Endothelial cell of umbilical vein (primary cell): Measurements from ENCODE around the gene STOM. TPM values are rescaled to one million over a fixed set of nuclear protein-coding genes. Genes with fewer than 3 reads are reported as not detected.
A peak's percentile ranks its signal among the peaks of the same experiment; 100 is the strongest.

Experiments used
- BruUV-seq: library from RNA; stranded (reverse); fragments of 400-500 nt; replicated peaks from 2 replicates; lab custom pipeline; 2021; lab: Mats Ljungman, UMichigan
- CTCF ChIA-PET: fragments of 300-600, 350-600 bp; sonication (Branson Sonifier 250); formaldehyde crosslinking; loops from one replicate; lab custom pipeline; 2021; ENCODE audit warnings: antibody characterized with exemption, inconsistent platforms; lab: Charles Lee
- POLR2A ChIA-PET: fragments of 300-600, 350-600 bp; sonication (Branson Sonifier 250); formaldehyde crosslinking; loops from one replicate; lab custom pipeline; 2021; ENCODE audit warnings: antibody characterized with exemption, inconsistent platforms; lab: Charles Lee
- DNase-seq: peaks from one replicate; pipeline ENCODE4 v3.0.0-alpha.2; 2011; ENCODE audit warnings: low read depth, low spot score
- FAIRE-seq: peaks from 2 replicates; lab custom pipeline; 2011; peaks lifted over from hg19 to GRCh38; lab: Jason Lieb, UNC
- H2AFZ ChIP-seq: 2 replicates; pipeline ENCODE4 v1.6.0; 2012; ENCODE audit warnings: low read depth, low read length, control low read depth, inconsistent platforms
- H3K27ac ChIP-seq: 2 replicates; pipeline ENCODE4 v1.5.1; 2011; ENCODE audit warnings: low read depth, mild to moderate bottlenecking, control low read depth, low read length, moderate library complexity; ENCODE audit not compliant: insufficient read depth
- H3K27me3 ChIP-seq, 2 experiments: 2 replicates each; pipeline versions ENCODE4 v1.6.0 to v1.6.1; 2011; ENCODE audit warnings: low read length in 2 of 2, mixed read lengths in 1 of 2; ENCODE audit not compliant: control insufficient read depth in 2 of 2, insufficient read depth in 2 of 2
- H3K36me3 ChIP-seq, 2 experiments: 2 replicates in 1 of 2; 3 replicates in 1 of 2; pipeline ENCODE4 v1.5.1; 2011; ENCODE audit warnings: low read length in 2 of 2, mild to moderate bottlenecking in 1 of 2, moderate library complexity in 1 of 2; ENCODE audit not compliant: control insufficient read depth in 2 of 2, insufficient read depth in 2 of 2; ENCODE audit errors: extremely low read depth in 1 of 2
- H3K4me1 ChIP-seq: 3 replicates; pipeline ENCODE4 v1.5.1; 2011; ENCODE audit warnings: mild to moderate bottlenecking, low read length; ENCODE audit not compliant: control insufficient read depth, insufficient read depth; ENCODE audit errors: extremely low read depth
- H3K4me2 ChIP-seq: 2 replicates; pipeline ENCODE4 v1.6.1; 2011; ENCODE audit warnings: low read length, control low read depth, mixed read lengths; ENCODE audit not compliant: insufficient read depth
- H3K4me3 ChIP-seq, 3 experiments: fragments of 200-600 bp in 1 of 3; sonication (generic), shearing (Covaris generic) in 1 of 3; replicated peaks in 1 of 3; 2 replicates each; pipeline ENCODE4 v1.5.1; 2011 to 2016; ENCODE audit warnings: control low read depth in 3 of 3, low read length in 3 of 3, mild to moderate bottlenecking in 2 of 3, inconsistent platforms in 1 of 3, low read depth in 1 of 3, moderate library complexity in 1 of 3; ENCODE audit not compliant: insufficient read depth in 1 of 3
- H3K79me2 ChIP-seq: 2 replicates; pipeline ENCODE4 v1.6.0; 2012; ENCODE audit warnings: low read length, inconsistent platforms; ENCODE audit not compliant: control insufficient read depth, insufficient read depth
- H3K9ac ChIP-seq: replicated peaks from 2 replicates; pipeline ENCODE3; 2011; ENCODE audit warnings: low read length, control low read depth; ENCODE audit not compliant: insufficient read depth; ENCODE audit errors: extremely low read depth
- H3K9me1 ChIP-seq: replicated peaks from 3 replicates; pipeline ENCODE4 v1.6.0; 2011; ENCODE audit warnings: mild to moderate bottlenecking, low read length; ENCODE audit not compliant: control insufficient read depth, insufficient read depth; ENCODE audit errors: extremely low read depth
- H3K9me3 ChIP-seq: replicated peaks from 2 replicates; pipeline ENCODE4 v1.5.1; 2012; ENCODE audit warnings: low read length, inconsistent platforms; ENCODE audit not compliant: control insufficient read depth, insufficient read depth
- H4K20me1 ChIP-seq: replicated peaks from 2 replicates; pipeline ENCODE3; 2011; ENCODE audit warnings: mild to moderate bottlenecking, low read length; ENCODE audit not compliant: control insufficient read depth, insufficient read depth; ENCODE audit errors: extremely low read depth
- CTCF ChIP-seq, 2 donors: IDR thresholded peaks; 1 replicate in 1 of 2; 2 replicates in 1 of 2; pipeline ENCODE4 v1.5.1; 2011; ENCODE audit warnings: low read length in 2 of 2, mild to moderate bottlenecking in 2 of 2, moderate library complexity in 2 of 2, control low read depth in 1 of 2, inconsistent platforms in 1 of 2, low read depth in 1 of 2; ENCODE audit not compliant: insufficient read depth in 1 of 2; ENCODE audit errors: extremely low read depth in 1 of 2
- MYC ChIP-seq: IDR thresholded peaks from one replicate; pipeline ENCODE4 v1.6.1; 2011; ENCODE audit warnings: mild to moderate bottlenecking, low read depth, low read length
- POLR2A ChIP-seq: IDR thresholded peaks from 2 replicates; pipeline ENCODE4 v1.6.1; 2012; ENCODE audit warnings: low read depth, mild to moderate bottlenecking, control low read depth, low read length
- dilution Hi-C: fragments of 300-500 bp; cut with MboI; formaldehyde crosslinking; loops from one replicate; pipeline ENCODE4 v1.15.0; 2019; ENCODE audit warnings: low sequenced_read_pairs; ENCODE audit not compliant: extremely low pct_ligation_motif_present
- intact Hi-C: fragments of 100-400 bp; cut with micrococcal nuclease; formaldehyde crosslinking; loops from one replicate; pipeline ENCODE4 v1.10.0; 2022
- polyA plus RNA-seq, 4 experiments: library from polyadenylated mRNA; depleted of rRNA in 3 of 4; stranded (reverse) in 3 of 4; unstranded in 1 of 4; fragments of >200 nt; gene quantifications; 2 replicates each; pipeline versions ENCODE4 v1.2.1 to v1.2.3, GENCODE V29; 2011 to 2012; ENCODE audit warnings: missing spikeins in 1 of 4
- total RNA-seq: library from RNA; stranded (reverse); gene quantifications from 2 replicates; pipeline ENCODE4 v1.2.3, GENCODE V29; 2021

Gene STOM
- total and polyA plus RNA-seq, 2 donors (not counting 3 experiments of a cell fraction or from before 2014, with no cell fraction given): 153 to 170 TPM

GRCh38 chr9:121380846-121381245, 10.8 kb upstream of the STOM start:
- H3K9ac ChIP-seq: no peak overlapping the region
- TF ChIP-seq MYC: no peak
- TF ChIP-seq POLR2A: no peak
- H3K4me1 ChIP-seq: no peaks in the 10 kb centered on the region
- no peak overlapping the region for H3K27ac ChIP-seq
- H3K9me3 ChIP-seq: no peaks in the 10 kb centered on the region
- no peak overlapping the region for H3K4me2 ChIP-seq
- ChIA-PET CTCF (interaction anchor here (1.7 to 2.1 kb wide), 2 partner anchors 13 to 61 kb away, joined by 7 to 8 read pairs; no protein-coding TSS in a partner anchor), POLR2A (interaction anchor here (0.7 kb wide), 1 partner anchor 16 kb away, joined by 6 read pairs; no protein-coding TSS in a partner anchor)
- BruUV-seq: no TSS peak
- no peak overlapping the region for H2AFZ ChIP-seq
- no peaks in the 10 kb centered on the region for H3K27me3 ChIP-seq
- no peak overlapping the region for H3K4me3 ChIP-seq
- no peak for DNase-seq
- H3K9me1 ChIP-seq: no peaks in the 10 kb centered on the region
- dilution Hi-C loops: no loop called here
- H3K79me2 ChIP-seq: no peaks in the 10 kb centered on the region
- intact Hi-C loops: no loop called here
- FAIRE-seq: no peak
- no peaks in the 10 kb centered on the region for H4K20me1 ChIP-seq
- H3K36me3 ChIP-seq: no peaks in the 10 kb centered on the region

- Histone ChIP-seq H3K36me3 (no peaks in the 10 kb centered on the region), H3K27ac (no peak overlapping the region), H3K9me3 (no peaks in the 10 kb centered on the region), H3K9me1 (no peaks in the 10 kb centered on the region), H4K20me1 (no peaks in the 10 kb centered on the region), H3K27me3 (no peaks in the 10 kb centered on the region), H2AFZ (no peak overlapping the region), H3K4me2 (no peak overlapping the region), H3K4me3 (no peak overlapping the region), H3K4me1 (no peaks in the 10 kb centered on the region), H3K79me2 (no peaks in the 10 kb centered on the region), H3K9ac (no peak overlapping the region)
- POLR2A ChIA-PET: no interaction called here
- TF ChIP-seq POLR2A (no peak), CTCF (IDR thresholded peaks at IDR 0.05; ENCODE audit: extremely low read depth in 1 of 2, insufficient read depth in 1 of 2, low read depth in 1 of 2, low read length in 2 of 2) (peak in 1 of 2 donors; percentile 17)
- peak; percentile 51 for DNase-seq
- dilution Hi-C loops: no loop called here
- intact Hi-C loops: loop anchor here (1.0 kb wide), 3 partner anchors 24 to 163 kb away; no protein-coding TSS in a partner anchor
- CTCF ChIA-PET: interaction anchor here (0.6 to 4.9 kb wide), 37 partner anchors 8 to 175 kb away, joined by 3 to 116 read pairs (median 8); partner anchors contain the start of gene RAB14
- FAIRE-seq: no peak
- BruUV-seq: no TSS peak
Observed at GRCh38 chr9:121376214-121376830, 6.3 kb upstream of the STOM start.
